Measurements from ENCODE around the gene DMAC2.
A peak's percentile ranks its signal among the peaks of the same experiment; 100 is the strongest.
"Not testable (repeated sequence)": the region's sequence is repeated elsewhere in the genome, so short reads cannot be mapped to it uniquely, and the experiment has no call there.

DMAC2 gene

DNA sequence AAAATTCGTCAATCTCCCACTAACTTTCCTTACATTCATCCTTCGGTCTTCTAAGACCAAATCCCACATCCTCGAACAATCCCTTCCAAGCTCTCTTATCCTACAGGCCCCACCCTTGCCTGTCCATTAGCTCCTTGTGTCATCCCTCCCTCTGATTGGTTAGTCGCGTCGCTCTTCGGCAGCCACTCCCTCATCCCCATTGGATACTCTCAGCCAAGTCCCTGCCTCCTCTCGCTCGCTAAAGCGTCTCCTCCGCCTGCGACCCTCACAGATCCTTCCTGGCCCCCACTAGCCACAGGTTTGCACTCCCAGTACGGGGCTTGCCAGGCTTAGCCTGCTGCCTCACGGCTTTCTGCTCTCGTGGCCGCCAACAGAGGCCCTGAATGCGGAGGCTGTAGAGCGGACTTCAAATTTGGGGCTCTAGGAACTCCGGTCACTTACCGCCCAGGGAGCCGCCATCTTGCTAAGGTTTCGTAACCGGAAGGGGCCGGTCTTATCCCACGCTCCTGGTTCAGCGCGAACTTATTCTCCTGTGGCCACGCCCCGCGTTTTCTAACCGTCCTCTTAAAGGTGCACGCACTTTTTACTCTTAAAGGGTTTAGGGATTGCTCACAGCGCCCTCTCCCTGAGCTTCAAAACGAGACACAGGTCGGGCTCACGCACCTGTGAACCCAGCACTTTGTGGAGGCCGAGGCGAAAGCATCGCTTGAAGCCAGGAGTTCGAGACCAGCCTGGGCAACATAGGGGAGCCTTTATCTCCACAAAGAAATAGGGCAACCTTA is at the start of gene DMAC2:
DMAC2 (minus strand) TSS at position 472 of the 782 bp plus-strand sequence; CDS start at position 459, 13 bp downstream.
- peak; percentile 87 to 91 (median 88) for DNase-seq (ENCODE audit: low read depth in 3 of 3)

DNA sequence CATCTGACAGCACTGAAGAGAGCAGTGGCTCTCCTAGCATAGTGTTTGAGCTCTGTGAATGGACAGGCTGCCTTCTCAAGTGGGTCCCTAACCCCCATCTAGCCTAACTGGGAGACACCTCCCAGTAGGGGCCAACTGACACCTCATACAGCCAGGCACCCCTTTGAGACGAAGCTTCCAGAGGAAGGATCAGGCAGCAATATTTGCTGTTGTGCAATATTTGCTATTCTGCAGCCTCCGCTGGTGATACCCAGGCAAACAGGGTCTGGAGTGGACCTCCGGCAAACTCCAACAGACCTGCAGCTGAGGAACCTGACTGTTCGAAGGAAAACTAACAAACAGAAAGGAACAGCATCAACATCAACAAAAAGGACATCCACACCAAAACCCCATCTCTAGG is 47.2 kb upstream of the DMAC2 start:
- not testable (repeated sequence) for DNase-seq (ENCODE audit: low read depth in 3 of 3)

DNA sequence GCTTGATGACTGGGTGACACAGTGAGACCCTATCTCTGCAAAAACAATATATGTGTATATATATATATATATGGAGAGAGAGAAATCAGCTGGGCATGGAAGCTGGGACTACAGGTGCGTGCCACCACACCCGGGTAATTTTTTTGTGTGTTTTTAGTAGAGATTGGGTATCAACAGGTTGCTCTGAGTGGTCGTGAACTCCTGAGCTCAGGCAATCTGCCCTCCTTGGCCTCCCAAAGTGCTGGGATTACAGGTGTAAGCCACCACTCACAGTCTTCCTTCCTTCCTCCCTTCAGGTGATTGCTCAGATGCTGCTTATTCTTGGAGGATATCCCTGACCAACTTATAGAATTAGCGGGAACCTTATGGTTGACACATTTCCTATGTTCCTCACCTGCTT is 45.1 kb upstream of the DMAC2 start:
- DNase-seq (ENCODE audit: low read depth in 3 of 3): no peak

DNA sequence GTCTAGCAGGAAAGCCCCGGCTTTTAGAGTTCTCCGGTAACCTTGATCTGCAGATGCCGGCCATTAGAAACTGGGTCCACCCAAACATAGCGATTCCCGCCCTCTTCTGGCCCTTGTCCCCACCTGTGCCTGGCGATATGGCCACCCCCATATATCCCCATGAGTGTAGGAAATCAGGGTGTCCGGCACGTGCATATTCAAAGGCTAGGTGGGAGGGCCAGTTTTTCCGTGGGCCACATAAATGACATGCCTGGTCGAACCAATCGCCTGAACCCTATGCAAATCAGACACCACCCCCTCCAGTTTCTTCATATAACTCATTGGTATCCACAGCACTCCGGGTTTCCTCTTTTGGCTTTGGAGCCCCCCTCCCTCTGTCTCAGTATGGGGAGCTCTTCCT is 40.6 kb upstream of the DMAC2 start:
- no peak for DNase-seq (ENCODE audit: low read depth in 3 of 3)

DNA sequence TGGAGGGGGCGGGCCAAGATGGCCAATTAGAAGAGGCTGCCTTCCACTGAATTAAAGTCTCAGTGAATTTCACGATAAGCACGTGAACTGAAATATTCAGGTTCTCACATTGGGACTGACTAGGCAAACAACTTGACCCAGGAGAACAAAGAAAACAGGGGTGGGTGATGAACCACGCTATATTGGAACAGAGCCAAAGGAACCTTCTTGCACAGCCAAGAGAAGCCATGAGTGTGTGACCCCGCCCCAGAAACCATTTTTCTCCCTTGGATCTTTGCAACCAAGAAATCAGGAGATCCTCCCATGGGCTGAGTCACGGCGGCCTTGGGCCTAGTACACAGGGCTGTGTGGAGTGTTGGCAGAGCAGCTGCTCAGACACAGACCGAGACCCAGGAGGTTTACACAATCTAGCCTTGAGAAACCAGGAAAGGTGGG is 40.1 kb upstream of the DMAC2 start:
- DNase-seq (ENCODE audit: low read depth in 3 of 3): no peak

DNA sequence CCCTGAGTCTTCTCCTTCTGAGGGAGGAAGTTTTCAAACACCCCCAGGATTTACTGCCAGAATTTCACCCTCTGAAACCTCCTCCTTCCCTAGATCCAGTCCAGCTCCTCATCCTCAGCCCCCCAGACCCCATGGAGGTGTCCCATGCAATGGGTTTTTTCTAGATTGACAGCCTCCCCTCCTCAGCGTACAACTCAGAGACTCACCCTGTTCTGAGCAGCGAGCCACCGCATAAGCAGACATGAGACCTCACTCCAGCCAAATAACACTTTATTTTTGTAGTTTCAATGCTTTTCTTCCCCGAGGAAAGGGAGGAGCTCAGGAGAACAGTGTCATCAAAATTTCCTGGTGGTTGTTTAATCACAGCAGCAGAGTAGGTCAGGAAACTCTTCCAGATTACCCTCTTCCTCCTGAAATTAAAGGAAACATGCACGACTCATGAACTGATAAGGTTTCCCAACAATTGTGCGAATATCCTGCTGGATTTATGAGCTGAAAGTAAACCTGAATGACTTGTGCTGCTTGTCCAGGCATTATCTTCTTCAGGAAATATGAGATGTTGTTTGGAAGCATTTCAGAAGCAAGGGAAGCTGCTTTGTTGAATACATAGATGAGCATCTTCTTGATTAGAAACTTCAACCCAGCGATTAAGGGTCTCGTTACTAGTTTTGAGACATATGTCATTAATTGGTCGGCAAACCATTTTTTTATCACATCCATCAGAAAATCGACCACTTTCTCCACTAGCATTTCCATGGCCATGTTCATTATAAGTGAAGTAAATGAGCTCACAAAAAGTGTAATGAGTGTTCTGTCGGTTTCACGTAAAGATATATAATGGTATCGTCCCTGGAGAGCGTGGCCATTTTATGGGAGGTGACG is 39.4 kb upstream of the DMAC2 start:
- DNase-seq (ENCODE audit: low read depth in 3 of 3): no peak

DNA sequence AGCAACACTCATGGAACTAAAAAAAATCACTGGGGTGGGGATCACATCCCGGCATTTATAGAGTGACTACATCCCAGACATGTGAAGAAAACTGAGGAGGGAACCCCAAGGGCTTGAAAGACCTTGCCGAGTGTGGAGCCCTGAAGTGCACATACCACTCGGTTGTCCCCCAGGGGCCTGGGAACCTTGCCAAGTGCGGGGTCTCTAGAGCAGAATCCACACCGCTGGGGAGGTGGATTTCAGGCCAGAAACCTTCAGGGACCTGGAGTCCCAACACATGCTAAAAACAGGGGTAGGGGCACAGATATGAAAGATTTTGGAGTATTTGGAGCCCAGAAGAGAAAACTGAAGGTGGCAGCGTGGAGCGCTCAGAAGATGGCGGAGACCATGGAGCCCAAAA is 38.5 kb upstream of the DMAC2 start:
- DNase-seq (ENCODE audit: low read depth in 3 of 3): no peak

DNA sequence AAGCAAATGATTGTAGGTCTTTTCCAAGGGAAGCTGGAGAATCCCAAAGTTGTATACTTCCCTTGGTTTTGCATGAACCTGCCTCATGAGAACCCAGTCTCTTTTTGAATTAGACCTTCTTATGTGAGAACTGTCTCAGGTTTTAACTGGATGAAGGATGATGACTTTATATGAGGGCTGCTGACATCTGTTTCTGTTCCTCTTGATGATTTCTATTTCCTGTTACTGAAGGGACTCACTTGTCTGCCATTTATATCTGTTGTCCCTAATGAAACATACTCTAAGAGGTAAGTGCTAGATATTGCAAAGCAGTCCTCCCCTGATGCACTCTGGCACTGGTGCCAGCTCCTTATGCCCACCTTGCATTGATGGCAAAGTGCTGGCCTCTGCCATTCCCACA is 36.9 kb upstream of the DMAC2 start:
- DNase-seq (ENCODE audit: low read depth in 3 of 3): no peak

DNA sequence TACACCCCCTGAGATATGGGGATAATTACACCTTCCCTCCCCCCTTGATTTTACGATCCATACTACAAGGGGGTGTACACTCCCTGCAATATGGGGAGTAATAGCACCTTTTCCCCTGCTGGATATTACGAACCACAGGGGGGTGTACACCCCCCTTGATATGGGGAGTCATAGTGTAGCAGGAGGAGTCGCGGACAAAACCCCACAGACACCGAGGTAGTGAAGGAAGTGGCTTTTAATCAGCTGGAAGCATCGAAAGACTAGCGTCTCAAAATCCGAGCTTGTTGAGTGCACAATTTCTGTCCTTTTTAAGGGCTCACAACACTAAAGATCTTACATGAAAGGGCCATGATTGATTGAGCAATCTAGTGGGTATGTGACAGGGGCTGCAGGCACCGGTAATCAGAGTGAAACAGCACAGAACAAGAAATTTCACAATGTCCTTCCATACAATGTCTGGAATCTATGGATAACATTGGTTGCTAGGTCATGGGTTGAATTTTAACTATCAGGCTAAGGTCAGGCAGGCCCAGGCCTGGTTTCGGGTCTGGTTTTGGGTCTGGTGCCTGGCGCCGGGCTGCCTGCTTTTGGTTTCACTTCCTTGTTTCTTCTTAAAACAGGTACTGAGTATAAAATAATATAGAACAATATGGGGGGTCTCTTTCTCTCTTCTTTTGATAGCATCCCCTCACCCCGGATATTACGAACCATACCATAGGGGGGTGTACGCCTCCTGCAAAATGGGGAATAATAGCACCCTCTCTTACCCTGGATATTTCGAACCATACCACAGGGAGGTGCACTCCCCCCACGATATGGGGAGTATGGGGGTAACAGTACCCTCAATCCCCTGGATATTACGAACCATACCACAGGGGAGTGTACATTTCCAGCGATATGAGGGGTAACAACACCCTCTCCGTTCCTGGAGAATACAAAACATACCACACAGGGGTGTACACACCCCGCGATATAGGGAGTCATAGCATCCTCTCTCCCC is 23.8 kb upstream of the DMAC2 start:
- not testable (repeated sequence) for DNase-seq (ENCODE audit: low read depth in 3 of 3)

DNA sequence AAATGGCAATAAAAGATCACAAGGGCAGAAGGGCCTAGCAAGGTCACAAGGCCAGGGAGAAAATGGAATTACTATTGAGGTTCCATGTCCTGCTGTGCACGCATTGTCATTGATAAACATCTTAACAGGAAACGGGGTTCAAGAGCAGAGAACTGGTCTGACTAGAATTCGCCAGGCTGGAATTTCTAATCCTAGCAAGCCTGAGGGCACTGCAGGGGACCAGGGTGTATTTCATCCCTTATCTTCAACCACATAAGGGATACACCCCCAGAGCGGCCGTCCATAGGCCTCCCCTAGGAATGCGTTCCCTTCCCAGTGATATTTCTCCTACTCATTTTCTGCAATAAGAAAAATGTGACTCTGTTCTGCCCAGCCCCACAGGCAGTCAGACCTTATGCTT is 22.8 kb upstream of the DMAC2 start:
- DNase-seq (ENCODE audit: low read depth in 3 of 3): no peak

DNA sequence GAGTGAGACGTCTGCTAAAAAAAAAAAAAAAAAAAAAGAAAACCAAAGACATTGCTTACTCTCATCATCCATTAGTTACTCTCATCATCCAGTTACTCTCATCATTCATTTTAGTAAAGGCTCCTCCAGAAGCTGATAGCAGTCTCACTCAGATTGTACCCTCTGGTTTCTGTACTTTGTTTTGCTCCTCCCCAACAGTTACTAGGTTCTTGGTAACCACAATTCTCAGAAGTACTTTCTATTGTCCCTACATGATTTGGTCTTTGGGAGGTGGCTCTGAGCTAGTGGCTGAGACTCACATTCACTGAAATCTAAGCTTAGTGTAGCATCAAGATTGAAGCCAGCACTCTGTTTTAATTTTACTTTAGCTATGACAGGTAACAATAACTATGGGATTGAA is 17.5 kb upstream of the DMAC2 start:
- no peak for DNase-seq (ENCODE audit: low read depth in 3 of 3)

DNA sequence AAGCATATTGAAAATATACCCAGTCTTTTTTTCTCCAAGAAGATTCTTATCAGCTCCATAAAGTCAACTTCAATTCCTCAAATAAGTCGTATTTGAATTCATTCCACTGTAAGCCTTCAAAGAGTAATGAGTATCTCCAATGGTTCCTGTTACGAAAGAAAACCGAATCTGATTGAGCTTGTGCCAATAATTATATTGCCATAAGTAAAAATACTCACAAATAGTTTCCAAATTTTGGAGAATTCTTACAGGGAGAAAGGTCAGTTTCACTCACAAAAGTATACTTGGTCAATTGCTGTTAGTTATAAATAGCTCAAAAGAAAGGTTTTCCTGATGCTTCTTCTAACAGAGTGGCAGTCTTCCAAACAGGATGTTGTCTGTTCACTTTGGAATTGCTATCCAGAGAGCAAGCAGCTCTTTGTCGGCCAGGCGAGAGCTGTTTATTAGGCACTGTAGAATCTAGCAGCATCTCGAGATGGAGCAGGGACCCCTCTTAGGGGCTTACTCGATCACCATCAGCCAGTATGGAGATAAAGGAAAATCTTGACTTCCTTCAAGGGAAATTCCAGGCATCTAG is 16.7 kb upstream of the DMAC2 start:
- DNase-seq (ENCODE audit: low read depth in 3 of 3): no peak

DNA sequence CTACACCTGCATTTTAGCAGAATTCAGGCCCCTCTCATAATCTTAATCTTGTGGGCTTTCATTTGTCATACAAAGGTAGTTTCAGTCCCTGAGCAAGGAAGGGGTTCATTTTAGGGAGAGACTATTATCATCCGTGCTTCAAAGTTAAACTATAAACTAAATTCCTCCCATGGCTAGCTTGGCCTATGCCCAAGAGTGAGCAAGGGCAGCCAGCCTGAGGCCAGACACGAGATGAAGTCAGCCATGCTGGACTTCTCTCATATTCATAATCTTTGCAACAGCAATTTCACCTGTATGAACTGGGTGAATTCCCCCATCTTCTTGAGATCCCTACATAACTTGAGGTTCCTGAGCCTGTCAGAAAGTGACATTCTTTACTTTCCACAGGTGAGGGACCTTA is 16.2 kb upstream of the DMAC2 start:
- DNase-seq (ENCODE audit: low read depth in 3 of 3): no peak

DNA sequence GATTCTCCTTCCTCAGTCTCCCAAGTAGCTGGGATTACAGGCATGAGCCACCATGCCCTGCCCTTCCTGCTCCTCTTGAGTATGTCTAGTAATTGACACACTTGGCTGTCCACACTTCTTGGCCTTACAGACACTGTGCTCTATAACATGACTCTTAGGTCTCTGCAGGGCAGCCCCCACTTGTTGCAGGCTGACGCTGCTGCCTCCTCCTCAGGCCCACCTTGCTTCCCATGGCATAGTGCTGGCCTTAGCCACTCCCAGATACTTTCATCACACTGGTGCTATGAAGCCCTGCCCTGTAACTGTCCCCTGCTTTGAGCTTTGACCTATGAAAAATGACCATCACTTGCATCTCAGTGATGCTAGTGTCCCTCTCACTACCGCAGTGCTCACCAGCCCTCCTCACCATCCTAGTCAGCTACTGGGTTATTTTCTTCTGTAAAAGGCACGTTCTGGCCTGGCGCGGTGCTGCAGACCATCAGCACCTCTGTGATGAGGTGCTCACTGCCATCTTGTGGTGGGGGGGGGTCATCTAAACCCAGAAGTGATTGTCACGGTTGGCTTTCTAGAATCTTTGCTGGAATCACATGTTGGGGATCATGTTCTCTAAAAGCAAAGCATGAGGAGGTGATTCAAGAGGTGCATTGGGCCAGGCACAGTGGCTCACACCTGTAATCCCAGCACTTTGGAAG is 13.0 kb upstream of the DMAC2 start:
- no peak for DNase-seq (ENCODE audit: low read depth in 3 of 3)

DNA sequence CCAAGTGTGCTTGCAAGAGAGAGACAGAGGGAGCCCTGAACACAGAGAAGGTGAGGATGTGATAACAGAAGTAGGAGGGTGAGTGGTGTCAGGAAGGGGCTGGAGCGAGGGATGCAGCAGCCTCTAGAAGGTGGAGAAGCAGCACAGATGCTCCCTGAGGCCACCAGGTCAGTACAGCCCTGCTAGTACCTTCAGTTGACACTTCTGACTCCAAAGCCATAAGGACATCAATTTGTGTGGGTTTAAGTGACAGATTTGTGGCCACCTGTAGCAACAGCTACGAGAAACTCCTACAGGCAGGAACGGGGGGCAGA is 10.1 kb upstream of the DMAC2 start:
- DNase-seq (ENCODE audit: low read depth in 3 of 3): no peak

DNA sequence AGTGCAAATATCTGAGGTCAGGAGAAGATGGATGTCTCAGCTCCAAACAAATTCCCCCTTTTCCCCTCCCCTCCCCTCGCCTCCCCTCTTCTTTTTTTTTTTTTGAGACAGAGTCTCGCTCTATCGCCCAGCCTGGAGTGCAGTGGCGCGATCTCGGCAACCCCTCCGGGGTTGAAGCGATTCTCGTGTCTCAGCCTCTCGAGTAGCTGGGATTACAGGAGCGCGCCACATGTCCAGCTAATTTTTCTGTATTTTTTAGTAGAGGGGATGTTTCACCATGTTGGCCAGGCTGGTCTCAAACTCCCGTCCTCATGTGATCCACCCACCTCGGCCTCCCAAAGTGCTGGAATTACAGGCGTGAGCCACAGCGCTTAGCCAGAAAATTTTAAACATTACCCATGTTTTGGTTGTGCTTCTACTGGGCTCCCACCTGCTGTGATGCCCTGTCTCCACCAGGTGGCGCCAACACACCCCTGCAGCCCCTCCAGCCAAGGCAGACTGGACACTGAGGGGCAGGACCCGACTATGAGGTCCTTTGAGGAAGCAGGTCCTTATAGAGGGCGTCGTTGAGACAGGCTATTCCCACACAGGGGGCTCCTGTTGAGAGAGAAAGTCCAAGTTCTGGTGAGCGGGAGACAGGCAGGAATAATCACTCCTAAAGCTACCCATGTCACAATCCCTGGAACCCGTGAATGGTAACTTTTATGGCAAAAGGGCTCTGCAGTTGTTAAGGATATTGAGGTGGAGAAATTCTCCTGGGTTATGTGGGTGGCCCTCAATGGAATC is 9.6 kb upstream of the DMAC2 start:
- peak; percentile 42 to 61 (median 46) for DNase-seq (ENCODE audit: low read depth in 3 of 3)

DNA sequence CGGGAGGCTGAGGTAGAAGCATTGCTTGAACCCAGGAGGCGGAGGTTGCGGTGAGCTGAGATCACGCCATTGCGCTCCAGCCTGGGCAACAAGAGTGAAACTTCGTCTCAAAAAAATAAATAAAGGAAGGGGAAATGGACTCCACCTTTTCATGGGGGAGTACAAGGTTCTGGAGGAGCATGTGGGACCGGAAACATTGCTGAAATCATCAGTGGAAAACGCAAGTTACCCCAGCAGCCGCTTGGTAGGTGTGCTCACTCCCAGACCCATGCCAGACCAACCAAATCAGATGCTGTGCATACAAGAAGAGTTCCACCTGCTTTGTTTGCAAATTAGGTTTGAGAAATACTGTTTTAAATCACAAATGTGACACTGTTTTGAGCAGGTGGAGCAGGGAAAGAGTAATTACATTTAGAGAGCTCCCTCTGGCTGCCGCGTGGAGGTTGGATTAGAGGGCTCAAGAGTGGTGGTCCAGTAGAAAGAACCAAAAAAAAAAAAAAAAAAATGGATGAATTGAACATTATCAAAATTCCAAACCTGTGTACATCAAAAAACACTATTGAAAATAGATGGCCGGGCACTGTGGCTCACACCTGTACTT is 8.1 kb upstream of the DMAC2 start:
- DNase-seq (ENCODE audit: low read depth in 3 of 3): no peak

DNA sequence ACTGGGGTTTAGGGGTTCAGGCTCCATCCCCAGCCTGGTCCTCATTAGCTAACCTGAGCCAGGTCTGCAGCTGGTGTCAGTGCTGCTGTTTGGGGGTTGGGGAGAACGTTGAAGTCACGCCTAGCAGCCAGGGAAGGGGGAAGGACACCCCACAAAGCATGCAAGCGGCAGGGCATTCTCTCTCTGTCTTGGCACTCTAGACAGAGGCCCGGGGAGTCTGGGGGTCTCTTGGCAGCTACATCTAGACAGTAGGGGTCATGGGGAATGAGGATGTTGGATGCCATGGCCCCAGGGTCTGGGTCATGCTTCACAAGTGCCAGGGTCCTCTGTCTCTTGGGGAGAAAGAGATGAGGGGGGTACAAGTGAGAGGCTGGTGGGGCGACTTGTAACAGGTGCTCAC is 5.9 kb upstream of the DMAC2 start:
- no peak for DNase-seq (ENCODE audit: low read depth in 3 of 3)

DNA sequence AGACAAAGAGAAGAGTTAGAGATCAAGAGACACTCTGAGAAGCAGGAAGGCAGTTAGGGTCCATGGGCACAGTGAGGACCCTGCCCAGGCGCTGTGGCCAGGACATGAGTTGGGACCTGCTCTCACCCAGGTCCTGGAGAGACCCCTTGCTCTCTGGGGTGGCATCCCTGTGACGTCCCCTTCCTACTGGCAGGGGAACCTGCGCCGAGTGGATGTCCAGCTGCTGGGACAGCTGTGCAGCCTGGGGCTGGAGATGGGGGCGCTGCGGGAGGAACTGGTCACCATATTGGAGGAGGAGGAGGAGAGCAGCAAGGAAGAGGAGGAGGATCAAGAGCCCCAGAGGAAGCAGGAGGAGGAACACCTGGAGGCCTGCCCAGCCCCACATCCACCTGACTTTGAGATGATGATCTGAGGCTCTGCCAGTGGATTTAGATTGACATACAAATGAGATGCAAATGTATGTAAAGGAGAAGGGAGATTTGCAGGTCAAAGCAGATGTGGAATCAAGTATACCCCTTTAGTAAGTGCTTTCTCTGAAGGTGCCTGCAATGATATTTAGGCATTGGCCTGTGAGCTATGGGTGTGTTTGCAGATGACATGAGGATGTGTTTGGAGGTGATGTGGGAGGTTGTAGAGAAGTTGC is 4.2 kb upstream of the DMAC2 start:
- no peak for DNase-seq (ENCODE audit: low read depth in 3 of 3)

All from stimulated activated CD4-positive, alpha-beta T cell treated with anti-CD3 and anti-CD28 coated beads, TNF-alpha, amount 100 ng/mL, for 4 hours (primary cell).